Mesenchymal stem cell (in vitro differentiated cells and primary cell): ENCODE results near the gene E2F7.

ENCODE experiments used
- DNase-seq: peaks from one replicate; pipeline ENCODE4 v3.0.0-alpha.2; 2013
- H2AFZ ChIP-seq: one replicate; pipeline ENCODE4 v1.6.1; 2013; ENCODE audit warnings: low read depth, mild to moderate bottlenecking, control low read depth, inconsistent platforms, low read length, moderate library complexity
- H2AK5ac ChIP-seq: 2 replicates; pipeline ENCODE4 v1.6.1; 2013; ENCODE audit warnings: low read length, moderate library complexity, mild to moderate bottlenecking, inconsistent platforms; ENCODE audit not compliant: severe bottlenecking
- H2BK120ac ChIP-seq: one replicate; pipeline ENCODE4 v1.6.1; 2013; ENCODE audit warnings: low read depth, mild to moderate bottlenecking, inconsistent platforms, low read length, moderate library complexity
- H2BK12ac ChIP-seq, 2 experiments: one replicate each; pipeline ENCODE4 v1.6.1; 2013; ENCODE audit warnings: inconsistent platforms in 2 of 2, low read length in 2 of 2, mild to moderate bottlenecking in 2 of 2, moderate library complexity in 2 of 2, control low read depth in 1 of 2
- H2BK15ac ChIP-seq: one replicate; pipeline ENCODE4 v1.6.1; 2013; ENCODE audit warnings: mild to moderate bottlenecking, low read depth, inconsistent platforms; ENCODE audit not compliant: poor library complexity, severe bottlenecking
- H2BK5ac ChIP-seq: 2 replicates; pipeline ENCODE4 v1.6.1; 2013; ENCODE audit warnings: low read depth, mild to moderate bottlenecking, low read length, control low read depth, inconsistent platforms; ENCODE audit not compliant: poor library complexity, severe bottlenecking
- H3K14ac ChIP-seq, 2 experiments: one replicate each; pipeline ENCODE4 v1.6.1; 2013; ENCODE audit warnings: inconsistent platforms in 2 of 2, low read length in 2 of 2, control low read depth in 1 of 2, mild to moderate bottlenecking in 1 of 2, moderate library complexity in 1 of 2
- H3K18ac ChIP-seq, 2 experiments: one replicate each; pipeline ENCODE4 v1.6.1; 2013; ENCODE audit warnings: inconsistent platforms in 2 of 2, low read length in 2 of 2, control low read depth in 1 of 2, low read depth in 1 of 2, mild to moderate bottlenecking in 1 of 2
- H3K23ac ChIP-seq, 2 experiments: one replicate each; pipeline ENCODE4 v1.6.1; 2013; ENCODE audit warnings: inconsistent platforms in 2 of 2, low read length in 2 of 2, mild to moderate bottlenecking in 2 of 2, moderate library complexity in 2 of 2, control low read depth in 1 of 2
- H3K27ac ChIP-seq: 2 replicates; pipeline ENCODE4 v1.5.1; 2013; ENCODE audit warnings: mild to moderate bottlenecking, moderate library complexity, low read length, control low read depth, inconsistent platforms; ENCODE audit not compliant: poor library complexity, severe bottlenecking
- H3K27me3 ChIP-seq, 2 experiments: 2 replicates each; pipeline versions ENCODE4 v1.6.1 to v1.7.0; 2013; ENCODE audit warnings: low read length in 2 of 2, mild to moderate bottlenecking in 2 of 2, moderate library complexity in 2 of 2, control low read depth in 1 of 2, inconsistent platforms in 1 of 2; ENCODE audit not compliant: control insufficient read depth in 1 of 2, insufficient read depth in 1 of 2
- H3K36me3 ChIP-seq, 2 experiments: 2 replicates each; pipeline versions ENCODE4 v1.6.1 to v1.7.0; 2013; ENCODE audit warnings: low read length in 2 of 2, control low read depth in 1 of 2, inconsistent platforms in 1 of 2, low read depth in 1 of 2, mild to moderate bottlenecking in 1 of 2; ENCODE audit not compliant: insufficient read depth in 2 of 2, control insufficient read depth in 1 of 2
- H3K4ac ChIP-seq, 2 experiments: one replicate each; pipeline ENCODE4 v1.6.1; 2013; ENCODE audit warnings: inconsistent platforms in 2 of 2, low read length in 2 of 2, mild to moderate bottlenecking in 2 of 2, moderate library complexity in 2 of 2, control low read depth in 1 of 2, low read depth in 1 of 2
- H3K4me1 ChIP-seq: 2 replicates; pipeline ENCODE4 v1.6.1; 2013; ENCODE audit warnings: low read depth, low read length, control low read depth; ENCODE audit not compliant: control insufficient read depth, insufficient read depth
- H3K4me2 ChIP-seq: 2 replicates; pipeline ENCODE4 v1.6.1; 2013; ENCODE audit warnings: low read length, mild to moderate bottlenecking, inconsistent platforms; ENCODE audit not compliant: poor library complexity, severe bottlenecking
- H3K4me3 ChIP-seq, 2 experiments: 2 replicates each; pipeline versions ENCODE4 v1.5.1 to v1.7.0; 2013; ENCODE audit warnings: low read length in 2 of 2, mild to moderate bottlenecking in 2 of 2, control low read depth in 1 of 2, low read depth in 1 of 2; ENCODE audit not compliant: insufficient read depth in 1 of 2
- H3K79me1 ChIP-seq: replicated peaks from 2 replicates; pipeline ENCODE4 v1.6.1; 2013; ENCODE audit warnings: mild to moderate bottlenecking, control low read depth, low read length, inconsistent platforms; ENCODE audit not compliant: poor library complexity, severe bottlenecking
- H3K9ac ChIP-seq: 2 replicates; pipeline ENCODE4 v1.7.0; 2013; ENCODE audit warnings: mild to moderate bottlenecking, low read length, moderate library complexity
- H3K9me3 ChIP-seq: 2 replicates; pipeline ENCODE4 v1.7.0; 2013; ENCODE audit warnings: mild to moderate bottlenecking, low read length; ENCODE audit not compliant: control insufficient read depth
- H4K8ac ChIP-seq: one replicate; pipeline ENCODE4 v1.6.1; 2013; ENCODE audit warnings: inconsistent platforms, mild to moderate bottlenecking, low read length, moderate library complexity
- H4K91ac ChIP-seq: one replicate; pipeline ENCODE4 v1.6.1; 2013; ENCODE audit warnings: mild to moderate bottlenecking, low read length, inconsistent platforms
- WGBS: methylation state at CpG from one replicate; pipeline ENCODE4 v1.1.7; 2013; ENCODE audit warnings: mixed read lengths; 5-methylcytosine and 5-hydroxymethylcytosine counted together

E2F7 gene

GRCh38 chr12:77070800-77071449 is 5.6 kb upstream of the E2F7 start:
- H3K4me3 ChIP-seq, result no peak overlapping the region
- H4K91ac ChIP-seq, result no peak overlapping the region
- no peak overlapping the region for H3K4ac ChIP-seq
- no peak overlapping the region for H2AFZ ChIP-seq
- no peaks in the 10 kb centered on the region for H3K27me3 ChIP-seq
- H3K36me3 ChIP-seq, result no peaks in the 10 kb centered on the region
- no peak overlapping the region for H2BK120ac ChIP-seq
- no peak overlapping the region for H3K18ac ChIP-seq
- no peak overlapping the region for H2AK5ac ChIP-seq
- no peak overlapping the region for H3K9ac ChIP-seq
- no peak overlapping the region for H3K27ac ChIP-seq
- no peak overlapping the region for H2BK12ac ChIP-seq
- peaks cover 3% of the 10 kb centered on the region for H3K4me1 ChIP-seq
- H3K79me1 ChIP-seq, result no peaks in the 10 kb centered on the region
- H3K14ac ChIP-seq, result no peak overlapping the region
- H3K4me2 ChIP-seq, result no peak overlapping the region
- H2BK15ac ChIP-seq, result no peak overlapping the region
- WGBS, result 83% methylated on average over 5 of the region's 5 CpGs
- DNase-seq, result no peak
- no peaks in the 10 kb centered on the region for H3K9me3 ChIP-seq
- H3K23ac ChIP-seq, result no peak overlapping the region
- H4K8ac ChIP-seq, result no peak overlapping the region
- no peak overlapping the region for H2BK5ac ChIP-seq

DNA sequence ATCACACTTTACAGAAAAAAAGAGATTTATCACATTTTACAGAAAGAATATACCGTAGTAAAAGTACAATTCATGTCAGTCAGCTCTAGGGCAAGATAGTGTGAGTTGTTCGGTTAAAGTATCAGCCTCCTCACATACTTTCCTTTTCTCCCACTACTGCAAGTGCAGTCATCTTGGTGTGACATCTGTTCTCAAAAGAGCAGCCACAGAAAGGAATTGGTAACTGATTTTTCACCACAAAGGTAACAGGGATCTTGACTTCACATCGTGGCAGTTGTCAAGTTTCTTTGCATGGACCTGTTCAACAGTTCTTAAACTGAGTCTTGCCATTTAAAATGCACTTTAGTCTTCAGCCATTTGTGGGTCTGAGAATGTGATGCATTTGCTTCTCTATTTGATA is 5.0 kb upstream of the E2F7 start:
- DNase-seq, result no peak

DNA sequence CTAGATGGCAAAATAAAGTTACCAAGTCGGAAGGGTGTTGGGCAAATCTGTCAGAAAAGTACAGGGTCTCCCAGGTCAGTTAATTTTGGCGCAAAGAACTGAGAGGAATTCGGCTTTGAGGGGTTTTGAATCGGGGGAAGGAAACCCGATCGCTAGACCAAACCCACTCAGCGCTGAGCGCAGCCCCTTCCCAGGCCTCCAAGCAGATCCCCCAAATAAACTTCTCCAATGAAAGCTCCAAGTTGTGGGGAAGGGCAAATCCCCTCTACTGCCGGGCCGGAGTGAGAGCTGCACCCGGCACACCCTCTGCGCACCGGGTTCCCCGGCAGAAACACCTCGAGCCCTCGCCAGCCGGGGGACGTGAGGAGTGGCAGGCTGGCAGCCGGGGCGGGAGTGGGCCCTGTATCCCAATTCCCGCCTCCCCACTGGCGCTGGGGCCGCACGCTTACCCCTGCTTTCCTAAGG is 441 bp downstream of the E2F7 start:
- Histone ChIP-seq H3K27ac (no peak overlapping the region), H2BK120ac (no peak overlapping the region), H3K4me3 (peak overlapping the region; percentile 85 to 87), H3K9me3 (no peaks in the 10 kb centered on the region), H4K8ac (peak overlapping the region; percentile 3), H4K91ac (peak overlapping the region; percentile 82), H3K9ac (peak overlapping the region; percentile 95), H3K79me1 (peaks cover 18% of the 10 kb centered on the region), H3K14ac (peak overlapping the region in 1 of 2 experiments; percentile 99), H3K4me1 (peaks cover 4% of the 10 kb centered on the region), H2BK12ac (peak overlapping the region in 1 of 2 experiments; percentile 21), H2BK15ac (no peak overlapping the region), H2AFZ (peak overlapping the region; percentile 83), H3K4me2 (peak overlapping the region; percentile 96), H3K23ac (peak overlapping the region in 1 of 2 experiments; percentile 10), H2AK5ac (no peak overlapping the region), H3K18ac (peak overlapping the region in 1 of 2 experiments; percentile 37), H2BK5ac (no peak overlapping the region), H3K4ac (peak overlapping the region in 1 of 2 experiments; percentile 74), H3K36me3 (peaks cover 0 to 20% of the 10 kb centered on the region in 2 experiments), H3K27me3 (no peaks in the 10 kb centered on the region)
- WGBS, result 0% methylated on average over 22 of the region's 24 CpGs
- DNase-seq, result no peak

More for the DNA sequence above, 5.0 kb upstream of the E2F7 start:
- H3K14ac ChIP-seq, result no peak overlapping the region
- no peak overlapping the region for H2BK120ac ChIP-seq
- H3K36me3 ChIP-seq, result no peaks in the 10 kb centered on the region
- peaks cover 3% of the 10 kb centered on the region for H3K4me1 ChIP-seq
- H2AK5ac ChIP-seq, result no peak overlapping the region
- H4K8ac ChIP-seq, result no peak overlapping the region
- H3K9me3 ChIP-seq, result no peaks in the 10 kb centered on the region
- no peaks in the 10 kb centered on the region for H3K79me1 ChIP-seq
- no peak overlapping the region for H2AFZ ChIP-seq
- H2BK15ac ChIP-seq, result no peak overlapping the region
- no peaks in the 10 kb centered on the region for H3K27me3 ChIP-seq
- no peak overlapping the region for H3K9ac ChIP-seq
- no peak overlapping the region for H3K4me3 ChIP-seq
- WGBS, result 92% methylated on average over 3 of the region's 3 CpGs
- H4K91ac ChIP-seq, result no peak overlapping the region
- H3K4me2 ChIP-seq, result no peak overlapping the region
- H3K23ac ChIP-seq, result no peak overlapping the region
- H2BK12ac ChIP-seq, result no peak overlapping the region
- H3K18ac ChIP-seq, result no peak overlapping the region
- no peak overlapping the region for H2BK5ac ChIP-seq
- no peak overlapping the region for H3K27ac ChIP-seq
- no peak overlapping the region for H3K4ac ChIP-seq

DNA sequence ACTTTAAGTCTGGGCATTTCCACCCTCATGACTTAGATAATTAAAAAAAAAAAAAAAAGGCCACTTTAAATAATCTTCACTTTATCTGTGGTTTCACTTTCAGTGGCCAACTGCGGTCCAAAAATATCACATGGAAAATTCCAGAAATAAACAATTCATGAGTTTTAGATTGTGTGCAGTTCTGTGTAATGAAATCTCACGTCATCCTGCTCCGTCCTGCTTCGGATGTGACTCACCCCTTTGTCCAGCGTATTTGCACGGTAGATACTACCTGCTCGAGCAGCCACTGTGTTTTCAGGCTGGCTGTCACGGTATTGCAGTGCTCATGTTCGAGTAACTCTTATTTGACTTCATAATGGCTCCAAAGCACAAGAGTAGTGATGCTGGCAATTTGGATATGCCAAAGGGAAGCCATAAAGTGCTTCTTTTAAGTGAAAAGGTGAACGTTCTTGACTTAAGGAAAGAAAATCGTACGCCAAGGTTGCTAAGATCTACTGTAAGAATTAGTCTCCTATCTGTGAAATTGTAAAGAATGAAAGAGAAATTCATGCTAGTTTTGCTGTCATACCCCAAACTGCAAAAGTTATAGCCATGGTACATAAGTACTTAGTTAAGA is 2.4 kb downstream of the E2F7 start:
- H3K4me2 ChIP-seq, result no peak overlapping the region
- no peak overlapping the region for H3K18ac ChIP-seq
- H3K23ac ChIP-seq, result no peak overlapping the region
- H3K9ac ChIP-seq, result peak overlapping the region; percentile 95
- H3K27me3 ChIP-seq, result no peaks in the 10 kb centered on the region
- H4K8ac ChIP-seq, result no peak overlapping the region
- H3K14ac ChIP-seq, result no peak overlapping the region
- peaks cover 20% of the 10 kb centered on the region for H3K79me1 ChIP-seq
- H3K36me3 ChIP-seq, result peaks cover 0 to 29% of the 10 kb centered on the region in 2 experiments
- no peak overlapping the region for H2BK5ac ChIP-seq
- H3K4ac ChIP-seq, result no peak overlapping the region
- H3K9me3 ChIP-seq, result no peaks in the 10 kb centered on the region
- H3K27ac ChIP-seq, result no peak overlapping the region
- no peak overlapping the region for H2BK15ac ChIP-seq
- H2BK120ac ChIP-seq, result no peak overlapping the region
- H2BK12ac ChIP-seq, result no peak overlapping the region
- H2AK5ac ChIP-seq, result no peak overlapping the region
- DNase-seq, result peak; percentile 94
- 69% methylated on average over 11 of the region's 12 CpGs for WGBS
- H4K91ac ChIP-seq, result no peak overlapping the region
- H2AFZ ChIP-seq, result no peak overlapping the region
- H3K4me3 ChIP-seq, result peak overlapping the region in 1 of 2 experiments; percentile 21
- H3K4me1 ChIP-seq, result peaks cover 8% of the 10 kb centered on the region
